Measurements from ENCODE around the gene ST6GAL1.
"Not testable (repeated sequence)": the region's sequence is repeated elsewhere in the genome, so short reads cannot be mapped to it uniquely, and the experiment has no call there.

Gene ST6GAL1

GRCh38 chr3:186893071-186893470 lies 37.3 kb upstream of the ST6GAL1 start:
- not testable (repeated sequence) for H3K27ac ChIP-seq (ENCODE audit: low read length); H3K36me3 ChIP-seq (ENCODE audit: control insufficient read depth, insufficient read depth, low read length); H3K9me3 ChIP-seq (ENCODE audit: control insufficient read depth, insufficient read depth, low read length); H3K4me3 ChIP-seq (ENCODE audit: low read length); DNase-seq (ENCODE audit: low read depth, low spot score); H3K4me1 ChIP-seq (ENCODE audit: control insufficient read depth, insufficient read depth, low read length); H3K27me3 ChIP-seq (ENCODE audit: control insufficient read depth, insufficient read depth, low read length)
- WGBS (ENCODE audit: insufficient coverage, insufficient read length), result no CpG with 5 or more reads among the region's 2 CpGs

- no peaks in the 10 kb centered on the region for H3K27me3 ChIP-seq (ENCODE audit: control insufficient read depth, insufficient read depth, low read length)
- WGBS (ENCODE audit: insufficient coverage, insufficient read length), result no CpG with 5 or more reads among the region's 5 CpGs
- peaks cover 5% of the 10 kb centered on the region for H3K4me1 ChIP-seq (ENCODE audit: control insufficient read depth, insufficient read depth, low read length)
- no peaks in the 10 kb centered on the region for H3K36me3 ChIP-seq (ENCODE audit: control insufficient read depth, insufficient read depth, low read length)
- no peak overlapping the region for H3K4me3 ChIP-seq (ENCODE audit: low read length)
- no peak for DNase-seq (ENCODE audit: low read depth, low spot score)
- no peaks in the 10 kb centered on the region for H3K9me3 ChIP-seq (ENCODE audit: control insufficient read depth, insufficient read depth, low read length)
- H3K27ac ChIP-seq (ENCODE audit: low read length), result no peak overlapping the region
These were observed 34.9 kb upstream of the ST6GAL1 start for GRCh38 chr3:186895406-186895805.

- Histone ChIP-seq H3K4me3 (ENCODE audit: low read length) (no peak overlapping the region), H3K27ac (ENCODE audit: low read length) (no peak overlapping the region), H3K27me3 (ENCODE audit: control insufficient read depth, insufficient read depth, low read length) (no peaks in the 10 kb centered on the region), H3K4me1 (ENCODE audit: control insufficient read depth, insufficient read depth, low read length) (peaks cover 5% of the 10 kb centered on the region), H3K36me3 (ENCODE audit: control insufficient read depth, insufficient read depth, low read length) (no peaks in the 10 kb centered on the region), H3K9me3 (ENCODE audit: control insufficient read depth, insufficient read depth, low read length) (no peaks in the 10 kb centered on the region)
- no peak for DNase-seq (ENCODE audit: low read depth, low spot score)
- no CpG with 5 or more reads among the region's 4 CpGs for WGBS (ENCODE audit: insufficient coverage, insufficient read length)
These were observed 34.3 kb upstream of the ST6GAL1 start for GRCh38 chr3:186896006-186896405.

GRCh38 chr3:186896875-186897274 lies 33.5 kb upstream of the ST6GAL1 start:
- no peak for DNase-seq (ENCODE audit: low read depth, low spot score)
- Histone ChIP-seq H3K36me3 (ENCODE audit: control insufficient read depth, insufficient read depth, low read length) (no peaks in the 10 kb centered on the region), H3K27ac (ENCODE audit: low read length) (no peak overlapping the region), H3K27me3 (ENCODE audit: control insufficient read depth, insufficient read depth, low read length) (no peaks in the 10 kb centered on the region), H3K4me1 (ENCODE audit: control insufficient read depth, insufficient read depth, low read length) (peaks cover 5% of the 10 kb centered on the region), H3K9me3 (ENCODE audit: control insufficient read depth, insufficient read depth, low read length) (no peaks in the 10 kb centered on the region), H3K4me3 (ENCODE audit: low read length) (no peak overlapping the region)
- WGBS (ENCODE audit: insufficient coverage, insufficient read length), result no CpG with 5 or more reads among the region's 4 CpGs

GRCh38 chr3:186901135-186901734 lies 29.1 kb upstream of the ST6GAL1 start:
- no peak for DNase-seq (ENCODE audit: low read depth, low spot score)
- no peaks in the 10 kb centered on the region for H3K9me3 ChIP-seq (ENCODE audit: control insufficient read depth, insufficient read depth, low read length)
- peaks cover 5% of the 10 kb centered on the region for H3K4me1 ChIP-seq (ENCODE audit: control insufficient read depth, insufficient read depth, low read length)
- H3K27ac ChIP-seq (ENCODE audit: low read length), result no peak overlapping the region
- no peaks in the 10 kb centered on the region for H3K27me3 ChIP-seq (ENCODE audit: control insufficient read depth, insufficient read depth, low read length)
- WGBS (ENCODE audit: insufficient coverage, insufficient read length), result no CpG with 5 or more reads among the region's 1 CpG
- H3K36me3 ChIP-seq (ENCODE audit: control insufficient read depth, insufficient read depth, low read length), result no peaks in the 10 kb centered on the region
- no peak overlapping the region for H3K4me3 ChIP-seq (ENCODE audit: low read length)

GRCh38 chr3:186902154-186902553 lies 28.2 kb upstream of the ST6GAL1 start:
- H3K27me3 ChIP-seq (ENCODE audit: control insufficient read depth, insufficient read depth, low read length), result no peaks in the 10 kb centered on the region
- no CpG with 5 or more reads among the region's 3 CpGs for WGBS (ENCODE audit: insufficient coverage, insufficient read length)
- no peak overlapping the region for H3K4me3 ChIP-seq (ENCODE audit: low read length)
- peaks cover 2% of the 10 kb centered on the region for H3K4me1 ChIP-seq (ENCODE audit: control insufficient read depth, insufficient read depth, low read length)
- H3K36me3 ChIP-seq (ENCODE audit: control insufficient read depth, insufficient read depth, low read length), result no peaks in the 10 kb centered on the region
- no peak overlapping the region for H3K27ac ChIP-seq (ENCODE audit: low read length)
- no peak for DNase-seq (ENCODE audit: low read depth, low spot score)
- H3K9me3 ChIP-seq (ENCODE audit: control insufficient read depth, insufficient read depth, low read length), result no peaks in the 10 kb centered on the region

GRCh38 chr3:186902713-186903112 lies 27.6 kb upstream of the ST6GAL1 start:
- no CpG with 5 or more reads among the region's 2 CpGs for WGBS (ENCODE audit: insufficient coverage, insufficient read length)
- Histone ChIP-seq H3K4me3 (ENCODE audit: low read length) (no peak overlapping the region), H3K36me3 (ENCODE audit: control insufficient read depth, insufficient read depth, low read length) (no peaks in the 10 kb centered on the region), H3K4me1 (ENCODE audit: control insufficient read depth, insufficient read depth, low read length) (no peaks in the 10 kb centered on the region; the same call in 1 of the 2 replicates), H3K27ac (ENCODE audit: low read length) (no peak overlapping the region), H3K27me3 (ENCODE audit: control insufficient read depth, insufficient read depth, low read length) (no peaks in the 10 kb centered on the region), H3K9me3 (ENCODE audit: control insufficient read depth, insufficient read depth, low read length) (no peaks in the 10 kb centered on the region)
- no peak for DNase-seq (ENCODE audit: low read depth, low spot score)

- not testable (repeated sequence) for H3K36me3 ChIP-seq (ENCODE audit: control insufficient read depth, insufficient read depth, low read length); DNase-seq (ENCODE audit: low read depth, low spot score); H3K4me1 ChIP-seq (ENCODE audit: control insufficient read depth, insufficient read depth, low read length); H3K27me3 ChIP-seq (ENCODE audit: control insufficient read depth, insufficient read depth, low read length); H3K27ac ChIP-seq (ENCODE audit: low read length); H3K4me3 ChIP-seq (ENCODE audit: low read length); H3K9me3 ChIP-seq (ENCODE audit: control insufficient read depth, insufficient read depth, low read length)
- WGBS (ENCODE audit: insufficient coverage, insufficient read length), result no CpG with 5 or more reads among the region's 2 CpGs
These were observed 26.6 kb upstream of the ST6GAL1 start for GRCh38 chr3:186903676-186904075.

- no CpG with 5 or more reads among the region's 3 CpGs for WGBS (ENCODE audit: insufficient coverage, insufficient read length)
- not testable (repeated sequence) for DNase-seq (ENCODE audit: low read depth, low spot score)
These were observed 23.3 kb upstream of the ST6GAL1 start for GRCh38 chr3:186907075-186907474.

GRCh38 chr3:186909078-186909853 lies 21.1 kb upstream of the ST6GAL1 start:
- no peaks in the 10 kb centered on the region for H3K27me3 ChIP-seq (ENCODE audit: control insufficient read depth, insufficient read depth, low read length)
- no peak overlapping the region for H3K4me3 ChIP-seq (ENCODE audit: low read length)
- no peak for DNase-seq (ENCODE audit: low read depth, low spot score)
- H3K9me3 ChIP-seq (ENCODE audit: control insufficient read depth, insufficient read depth, low read length), result no peaks in the 10 kb centered on the region
- H3K4me1 ChIP-seq (ENCODE audit: control insufficient read depth, insufficient read depth, low read length), result no peaks in the 10 kb centered on the region
- no peaks in the 10 kb centered on the region for H3K36me3 ChIP-seq (ENCODE audit: control insufficient read depth, insufficient read depth, low read length)
- no peak overlapping the region for H3K27ac ChIP-seq (ENCODE audit: low read length)
- no CpG with 5 or more reads among the region's 17 CpGs for WGBS (ENCODE audit: insufficient coverage, insufficient read length)

More at GRCh38 chr3:186907075-186907474, 23.3 kb upstream of the ST6GAL1 start:
- not testable (repeated sequence) for H3K4me3 ChIP-seq (ENCODE audit: low read length); H3K36me3 ChIP-seq (ENCODE audit: control insufficient read depth, insufficient read depth, low read length); H3K27me3 ChIP-seq (ENCODE audit: control insufficient read depth, insufficient read depth, low read length); H3K9me3 ChIP-seq (ENCODE audit: control insufficient read depth, insufficient read depth, low read length); H3K27ac ChIP-seq (ENCODE audit: low read length); H3K4me1 ChIP-seq (ENCODE audit: control insufficient read depth, insufficient read depth, low read length)
